ENCODE measurements around the gene STX11. TPM values are rescaled to one million over a fixed set of nuclear protein-coding genes. Genes with fewer than 3 reads are reported as not detected.
"Not testable (repeated sequence)": the region's sequence is repeated elsewhere in the genome, so short reads cannot be mapped to it uniquely, and the experiment has no call there.

STX11 gene
- total RNA-seq, 2 experiments from 2014 or later: 16.0 to 16.6 TPM

DNA sequence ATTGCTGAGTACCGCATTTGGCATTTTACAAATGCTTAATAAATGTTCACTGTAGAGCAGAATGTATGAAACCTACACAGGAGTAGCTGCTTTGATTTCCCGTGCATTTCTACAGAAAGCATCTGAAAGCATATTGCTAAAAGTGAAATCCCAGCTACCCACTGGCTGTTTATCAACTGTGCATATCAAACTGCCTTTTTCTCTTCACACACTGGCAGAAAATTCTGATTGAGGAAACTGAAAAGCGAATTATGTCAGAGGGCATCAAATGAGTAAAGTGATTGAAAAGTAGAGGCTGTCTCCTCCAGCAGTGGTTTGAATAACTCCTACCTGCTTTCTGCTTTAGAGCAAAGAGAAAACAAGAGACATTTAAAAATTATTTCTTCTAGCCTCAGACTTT is 28.0 kb downstream of the STX11 start:
- POLR2A ChIA-PET: interaction anchor here (0.7 to 1.4 kb wide), 6 partner anchors 26 to 70 kb away, joined by 3 to 4 read pairs (median 3); partner anchors contain the start of gene STX11
- H3K36me3 Mint-ChIP-seq: peaks cover 31% of the 10 kb centered on the region
- H3K27me3 Mint-ChIP-seq: no peaks in the 10 kb centered on the region
- H3K4me1 Mint-ChIP-seq (ENCODE audit: low read depth): peaks cover 48% of the 10 kb centered on the region
- H3K4me3 Mint-ChIP-seq: no peak overlapping the region
- intact Hi-C loops (cut with micrococcal nuclease): loop anchor here (1.0 to 2.0 kb wide), 5 partner anchors 22 to 74 kb away; no protein-coding TSS in a partner anchor
- H3K9me3 Mint-ChIP-seq: no peaks in the 10 kb centered on the region
- H3K27ac Mint-ChIP-seq: no peak overlapping the region
- no peak for DNase-seq
- CTCF ChIA-PET: interaction anchor here (0.6 to 1.3 kb wide), 3 partner anchors 22 to 90 kb away, joined by 3 to 6 read pairs (median 3); no protein-coding TSS in a partner anchor

DNA sequence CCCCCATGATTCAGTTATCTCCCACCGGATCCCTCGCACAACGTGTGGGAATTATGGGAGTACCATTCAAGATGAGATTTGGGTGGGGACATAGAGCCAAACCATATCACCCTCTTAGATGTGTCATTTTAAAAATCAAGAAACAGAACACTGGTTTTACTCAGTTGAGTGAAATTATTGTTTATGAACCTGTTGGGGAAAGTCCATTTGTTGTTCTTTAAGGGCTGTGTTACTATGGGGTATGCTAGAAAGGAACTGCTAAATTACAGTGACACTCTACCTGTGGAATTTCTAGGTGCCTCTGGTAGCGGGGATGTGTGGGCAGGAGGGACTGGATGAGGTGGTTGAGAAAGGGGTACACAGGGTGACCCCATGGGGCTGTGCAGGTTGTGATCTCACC is 28.9 kb downstream of the STX11 start:
- intact Hi-C loops (cut with micrococcal nuclease): loop anchor here (1.0 to 2.0 kb wide), 3 partner anchors 38 to 74 kb away; no protein-coding TSS in a partner anchor
- peaks cover 25% of the 10 kb centered on the region for H3K36me3 Mint-ChIP-seq
- ChIA-PET POLR2A (interaction anchor here (0.6 to 1.4 kb wide), 6 partner anchors 28 to 69 kb away, joined by 3 to 4 read pairs (median 3); no protein-coding TSS in a partner anchor), CTCF (no interaction called here)
- no peaks in the 10 kb centered on the region for H3K9me3 Mint-ChIP-seq
- DNase-seq: peak; percentile 38
- peaks cover 52% of the 10 kb centered on the region for H3K4me1 Mint-ChIP-seq (ENCODE audit: low read depth)
- H3K27me3 Mint-ChIP-seq: no peaks in the 10 kb centered on the region
- peak overlapping the region; percentile 47 for H3K27ac Mint-ChIP-seq
- no peak overlapping the region for H3K4me3 Mint-ChIP-seq

DNA sequence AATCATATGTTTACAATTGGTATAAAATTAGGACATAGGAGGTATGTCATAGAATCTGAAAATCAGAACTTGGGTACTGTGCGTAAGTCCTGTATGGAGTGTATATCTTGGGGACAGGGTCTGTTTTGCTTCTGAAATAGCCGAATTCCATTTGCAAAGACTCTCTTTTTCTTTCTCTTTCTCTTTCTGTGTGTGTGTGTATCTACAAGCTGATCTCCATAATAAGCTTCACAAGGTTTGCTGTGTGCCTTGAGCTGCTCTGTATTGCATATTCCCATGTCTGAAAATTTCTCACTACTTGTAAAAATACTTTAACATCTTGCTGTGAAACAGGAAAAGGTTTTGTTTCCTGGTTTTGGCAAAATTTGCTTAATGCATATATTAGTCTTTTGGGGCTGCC is 29.5 kb downstream of the STX11 start:
- H3K27ac Mint-ChIP-seq: no peak overlapping the region
- H3K4me1 Mint-ChIP-seq (ENCODE audit: low read depth): peaks cover 52% of the 10 kb centered on the region
- POLR2A ChIA-PET: interaction anchor here (0.6 to 1.1 kb wide), 2 partner anchors 28 to 37 kb away, joined by 3 read pairs; no protein-coding TSS in a partner anchor
- H3K36me3 Mint-ChIP-seq: peaks cover 23% of the 10 kb centered on the region
- H3K4me3 Mint-ChIP-seq: no peak overlapping the region
- intact Hi-C loops (cut with micrococcal nuclease): loop anchor here (1.0 to 2.0 kb wide), 3 partner anchors 37 to 75 kb away; no protein-coding TSS in a partner anchor
- CTCF ChIA-PET: no interaction called here
- no peaks in the 10 kb centered on the region for H3K27me3 Mint-ChIP-seq
- H3K9me3 Mint-ChIP-seq: no peaks in the 10 kb centered on the region
- DNase-seq: no peak

DNA sequence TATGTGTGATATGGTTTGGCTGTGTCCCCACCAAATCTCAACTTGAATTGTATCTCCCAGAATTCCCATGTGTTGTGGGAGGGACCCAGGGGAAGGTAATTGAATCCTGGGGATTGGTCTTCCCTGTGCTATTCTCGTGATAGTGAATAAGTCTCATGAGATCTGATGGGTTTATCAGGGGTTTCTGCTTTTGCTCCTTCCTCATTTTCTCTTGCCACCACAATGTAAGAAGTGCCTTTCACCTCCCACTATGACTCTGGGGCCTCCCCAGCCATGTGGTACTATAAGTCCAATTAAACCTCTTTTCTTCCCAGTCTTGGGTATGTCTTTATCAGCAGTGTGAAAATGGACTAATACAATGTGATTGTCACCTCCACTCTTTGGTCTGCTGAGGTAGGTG is 30.0 kb downstream of the STX11 start:
- H3K27ac Mint-ChIP-seq; H3K4me3 Mint-ChIP-seq; H3K27me3 Mint-ChIP-seq; intact Hi-C loops (cut with micrococcal nuclease); H3K9me3 Mint-ChIP-seq; CTCF ChIA-PET: not testable (repeated sequence)
- peaks cover 52% of the 10 kb centered on the region for H3K4me1 Mint-ChIP-seq (ENCODE audit: low read depth)
- peak; percentile 20 for DNase-seq
- peaks cover 24% of the 10 kb centered on the region for H3K36me3 Mint-ChIP-seq
- POLR2A ChIA-PET: interaction anchor here (1.1 kb wide), 1 partner anchor 29 kb away, joined by 3 read pairs; no protein-coding TSS in a partner anchor

DNA sequence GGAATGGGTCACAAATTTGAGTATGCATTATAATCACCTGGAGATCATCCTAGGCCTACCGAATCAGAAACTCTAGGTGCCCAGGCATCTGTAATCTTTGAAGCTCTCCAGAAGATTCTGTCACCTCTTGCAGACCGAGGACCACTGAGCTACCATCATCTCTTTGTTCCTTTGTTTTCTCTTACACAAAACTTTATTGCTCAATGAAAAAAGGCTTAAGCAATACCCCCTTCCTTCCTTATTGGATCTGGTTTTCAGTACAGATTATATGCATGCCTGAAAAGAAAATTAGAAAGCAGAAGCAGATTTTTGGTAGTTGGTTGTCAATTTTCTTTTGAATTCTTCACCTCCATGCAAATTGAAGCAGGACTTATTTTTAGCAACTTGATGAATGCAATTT is 31.3 kb downstream of the STX11 start:
- Mint-ChIP-seq H3K27ac (no peak overlapping the region), H3K4me1 (ENCODE audit: low read depth) (peaks cover 52% of the 10 kb centered on the region), H3K36me3 (peaks cover 28% of the 10 kb centered on the region)

DNA sequence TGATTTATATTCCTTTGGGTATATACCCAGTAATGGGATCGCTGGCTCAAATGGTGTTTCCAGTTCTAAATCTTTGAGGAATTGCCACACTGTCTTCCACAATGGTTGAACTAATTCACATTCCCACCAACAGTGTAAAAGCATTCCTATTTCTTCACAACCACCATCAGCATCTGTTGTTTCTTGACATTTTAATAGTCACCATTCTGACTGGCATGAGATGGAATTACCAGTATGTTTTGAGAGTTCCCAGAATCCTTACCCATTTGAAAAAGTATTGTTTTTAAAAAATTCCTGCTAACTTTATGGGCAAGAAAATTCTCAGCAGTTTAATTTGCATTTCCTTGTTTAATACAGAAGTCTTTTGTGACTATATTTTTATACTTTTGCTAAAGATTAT is 33.9 kb downstream of the STX11 start:
- CTCF ChIA-PET; H3K9me3 Mint-ChIP-seq; H3K27ac Mint-ChIP-seq; H3K27me3 Mint-ChIP-seq; DNase-seq; POLR2A ChIA-PET; H3K4me3 Mint-ChIP-seq; intact Hi-C loops (cut with micrococcal nuclease): not testable (repeated sequence)
- Mint-ChIP-seq H3K36me3 (peaks cover 48% of the 10 kb centered on the region), H3K4me1 (ENCODE audit: low read depth) (peaks cover 34% of the 10 kb centered on the region)

More for the DNA sequence above, 31.3 kb downstream of the STX11 start:
- CTCF ChIA-PET: no interaction called here
- intact Hi-C loops (cut with micrococcal nuclease): no loop called here
- no peaks in the 10 kb centered on the region for H3K9me3 Mint-ChIP-seq
- no peak for DNase-seq
- POLR2A ChIA-PET: no interaction called here
- no peaks in the 10 kb centered on the region for H3K27me3 Mint-ChIP-seq
- H3K4me3 Mint-ChIP-seq: no peak overlapping the region

DNA sequence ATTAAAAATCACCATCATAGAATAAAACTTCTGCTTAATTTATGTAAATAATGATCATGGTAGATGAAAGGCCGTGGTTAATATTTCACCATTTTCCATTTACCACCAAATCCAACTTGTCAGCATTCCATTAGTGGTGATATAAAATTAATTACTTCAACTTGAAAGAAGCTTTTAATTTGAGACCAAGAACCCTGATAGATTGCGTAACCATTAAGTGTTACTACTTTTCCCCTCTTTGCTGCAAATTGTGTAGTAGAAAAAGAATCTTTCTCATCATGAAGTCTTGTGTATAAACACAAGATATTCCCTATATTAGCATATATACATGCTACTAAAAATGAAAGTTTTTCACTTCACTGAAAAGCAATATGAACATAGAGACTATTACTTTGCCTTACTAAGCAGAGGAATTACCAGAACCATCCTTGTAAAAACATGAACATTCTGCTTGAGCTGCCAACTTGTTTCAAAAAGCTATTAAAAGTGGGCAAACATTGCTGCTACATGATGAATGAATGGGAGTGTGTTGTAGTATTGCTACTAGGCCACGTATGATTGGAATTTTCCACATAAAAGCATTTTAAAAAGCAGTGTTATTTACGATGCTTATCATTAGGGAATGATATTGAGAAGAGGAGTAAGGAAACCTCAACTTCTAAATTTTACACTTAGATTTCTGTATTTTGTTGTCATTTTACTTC is 35.0 kb downstream of the STX11 start:
- POLR2A ChIA-PET: no interaction called here
- Mint-ChIP-seq H3K27ac (no peak overlapping the region), H3K4me1 (ENCODE audit: low read depth) (peaks cover 23% of the 10 kb centered on the region), H3K9me3 (no peaks in the 10 kb centered on the region), H3K4me3 (no peak overlapping the region), H3K36me3 (peaks cover 50% of the 10 kb centered on the region), H3K27me3 (no peaks in the 10 kb centered on the region)
- CTCF ChIA-PET: no interaction called here
- no peak for DNase-seq
- intact Hi-C loops (cut with micrococcal nuclease): no loop called here

DNA sequence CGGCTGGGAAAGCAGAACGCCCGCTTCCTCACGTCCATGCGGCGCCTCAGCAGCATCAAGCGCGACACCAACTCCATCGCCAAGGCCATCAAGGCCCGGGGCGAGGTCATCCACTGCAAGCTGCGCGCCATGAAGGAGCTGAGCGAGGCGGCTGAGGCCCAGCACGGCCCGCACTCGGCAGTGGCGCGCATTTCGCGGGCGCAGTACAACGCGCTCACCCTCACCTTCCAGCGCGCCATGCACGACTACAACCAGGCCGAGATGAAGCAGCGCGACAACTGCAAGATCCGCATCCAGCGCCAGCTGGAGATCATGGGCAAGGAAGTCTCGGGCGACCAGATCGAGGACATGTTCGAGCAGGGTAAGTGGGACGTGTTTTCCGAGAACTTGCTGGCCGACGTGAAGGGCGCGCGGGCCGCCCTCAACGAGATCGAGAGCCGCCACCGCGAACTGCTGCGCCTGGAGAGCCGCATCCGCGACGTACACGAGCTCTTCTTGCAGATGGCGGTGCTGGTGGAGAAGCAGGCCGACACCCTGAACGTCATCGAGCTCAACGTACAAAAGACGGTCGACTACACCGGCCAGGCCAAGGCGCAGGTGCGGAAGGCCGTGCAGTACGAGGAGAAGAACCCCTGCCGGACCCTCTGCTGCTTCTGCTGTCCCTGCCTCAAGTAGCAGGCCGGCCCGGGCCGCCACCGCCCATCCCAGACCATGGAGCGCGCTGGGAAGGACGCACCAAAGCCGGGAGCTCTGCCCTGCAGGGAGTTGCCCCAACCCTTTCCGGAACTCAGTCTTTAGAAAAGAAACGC is 36.7 kb downstream of the STX11 start:
- no peaks in the 10 kb centered on the region for H3K9me3 Mint-ChIP-seq
- DNase-seq: no peak
- peaks cover 40% of the 10 kb centered on the region for H3K36me3 Mint-ChIP-seq
- no peak overlapping the region for H3K4me3 Mint-ChIP-seq
- intact Hi-C loops (cut with micrococcal nuclease): no loop called here
- CTCF ChIA-PET: no interaction called here
- H3K4me1 Mint-ChIP-seq (ENCODE audit: low read depth): peaks cover 14% of the 10 kb centered on the region
- no peaks in the 10 kb centered on the region for H3K27me3 Mint-ChIP-seq
- POLR2A ChIA-PET: no interaction called here
- H3K27ac Mint-ChIP-seq: no peak overlapping the region

DNA sequence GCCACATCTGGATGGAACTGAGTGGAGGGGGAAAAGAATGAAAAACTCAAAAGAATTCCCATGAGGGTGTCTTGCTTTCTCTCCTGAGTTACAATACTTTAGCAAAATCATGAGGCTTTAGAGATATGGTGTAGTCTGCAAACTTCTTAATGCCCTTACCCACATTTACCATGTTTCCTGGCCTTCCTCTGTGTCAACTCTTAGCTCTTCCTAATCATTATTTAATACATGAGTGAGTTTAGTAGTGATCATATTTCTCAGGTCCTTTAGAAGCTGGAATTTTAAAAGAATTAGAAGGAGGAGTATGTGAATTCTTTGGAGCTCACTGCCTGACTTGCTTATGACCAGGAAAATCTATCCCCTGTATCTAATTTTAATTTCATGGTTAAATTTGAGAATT is 39.0 kb downstream of the STX11 start:
- intact Hi-C loops (cut with micrococcal nuclease): no loop called here
- Mint-ChIP-seq H3K4me1 (ENCODE audit: low read depth) (peaks cover 2% of the 10 kb centered on the region), H3K36me3 (peaks cover 35% of the 10 kb centered on the region), H3K27me3 (no peaks in the 10 kb centered on the region), H3K9me3 (no peaks in the 10 kb centered on the region), H3K4me3 (no peak overlapping the region), H3K27ac (no peak overlapping the region)
- ChIA-PET CTCF (no interaction called here), POLR2A (no interaction called here)
- DNase-seq: no peak

DNA sequence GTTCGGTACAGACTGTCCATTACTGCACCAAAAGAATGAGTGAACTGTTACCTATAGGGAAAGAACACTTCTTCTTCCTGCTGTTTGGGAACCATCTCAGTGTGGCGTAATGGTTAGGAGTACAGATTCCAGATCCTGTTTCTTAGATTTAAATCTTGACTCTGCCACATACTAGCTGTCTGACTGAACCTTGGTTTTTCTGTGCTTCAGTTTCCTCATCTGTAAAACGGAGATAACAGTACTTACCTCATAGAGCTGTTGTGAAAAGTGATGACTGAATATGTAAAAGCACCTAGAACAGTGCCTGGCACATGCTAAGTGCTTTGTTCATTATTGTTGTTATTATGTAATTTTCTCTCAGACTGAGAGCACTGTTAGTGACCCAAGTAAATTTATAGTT is 39.8 kb downstream of the STX11 start:
- no peak for DNase-seq
- Mint-ChIP-seq H3K27me3 (no peaks in the 10 kb centered on the region), H3K4me3 (no peak overlapping the region), H3K9me3 (no peaks in the 10 kb centered on the region), H3K27ac (no peak overlapping the region), H3K4me1 (ENCODE audit: low read depth) (peaks cover 2% of the 10 kb centered on the region), H3K36me3 (peaks cover 35% of the 10 kb centered on the region)
- ChIA-PET POLR2A (no interaction called here), CTCF (no interaction called here)
- intact Hi-C loops (cut with micrococcal nuclease): no loop called here

DNA sequence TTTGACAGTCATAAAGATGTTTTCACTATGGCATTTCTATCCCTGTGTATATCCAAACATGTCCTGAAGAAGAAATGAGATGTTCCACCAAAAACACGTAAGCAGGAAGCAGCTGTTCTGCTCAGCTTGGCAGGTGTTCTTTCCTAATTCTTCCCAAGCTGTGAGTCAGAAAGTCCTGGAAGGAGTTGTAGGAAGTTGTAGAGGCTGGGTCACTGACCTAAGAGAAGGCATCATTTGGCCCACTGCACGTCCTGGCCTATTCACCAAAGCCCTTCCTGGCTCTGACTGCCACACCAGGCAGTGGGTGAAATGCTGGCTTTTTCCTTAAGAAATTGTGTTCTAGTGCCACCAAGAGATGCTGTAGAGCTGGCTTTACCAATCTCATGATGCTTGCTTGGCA is 40.3 kb downstream of the STX11 start:
- H3K27me3 Mint-ChIP-seq: no peaks in the 10 kb centered on the region
- H3K36me3 Mint-ChIP-seq: peaks cover 31% of the 10 kb centered on the region
- POLR2A ChIA-PET: interaction anchor here (0.7 kb wide), 1 partner anchor 604 kb away, joined by 3 read pairs; no protein-coding TSS in a partner anchor
- H3K27ac Mint-ChIP-seq: no peak overlapping the region
- CTCF ChIA-PET: no interaction called here
- H3K4me3 Mint-ChIP-seq: no peak overlapping the region
- DNase-seq: no peak
- H3K9me3 Mint-ChIP-seq: no peaks in the 10 kb centered on the region
- intact Hi-C loops (cut with micrococcal nuclease): no loop called here
- H3K4me1 Mint-ChIP-seq (ENCODE audit: low read depth): peaks cover 2% of the 10 kb centered on the region

DNA sequence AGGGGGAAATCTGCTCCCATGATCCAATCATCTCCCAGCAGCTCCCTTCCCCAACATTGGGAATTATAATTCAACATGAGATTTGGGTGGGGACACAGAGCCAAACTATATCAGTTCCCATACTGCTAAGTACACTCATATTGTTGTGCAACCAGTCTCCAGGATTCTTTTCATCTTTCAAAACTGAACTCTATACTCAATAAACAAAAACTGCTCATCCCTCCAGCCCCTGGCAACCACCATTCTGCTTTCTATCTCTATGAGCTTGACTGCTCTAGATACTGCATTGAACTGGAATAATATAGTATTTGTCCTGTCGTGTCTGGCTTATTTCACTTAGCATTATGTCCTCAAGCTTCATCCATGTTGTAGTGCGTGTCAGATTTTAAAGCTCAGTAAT is 42.9 kb downstream of the STX11 start:
- H3K27ac Mint-ChIP-seq: no peak overlapping the region
- H3K4me3 Mint-ChIP-seq: no peak overlapping the region
- peaks cover 2% of the 10 kb centered on the region for H3K4me1 Mint-ChIP-seq (ENCODE audit: low read depth)
- peaks cover 11% of the 10 kb centered on the region for H3K36me3 Mint-ChIP-seq
- ChIA-PET CTCF (no interaction called here), POLR2A (no interaction called here)
- no peak for DNase-seq
- no peaks in the 10 kb centered on the region for H3K27me3 Mint-ChIP-seq
- peaks cover 2% of the 10 kb centered on the region for H3K9me3 Mint-ChIP-seq
- intact Hi-C loops (cut with micrococcal nuclease): no loop called here

All from activated CD4-positive, alpha-beta memory T cell treated with anti-CD3 and anti-CD28 coated beads for 36 hours (primary cell).